NOMO-1 treated with DMSO at 0.1 percent for 48 hours (cell line): Measurements from ENCODE around the gene VPS37C.

Experiments used
- DNase-seq: peaks from one replicate; lab custom pipeline; 2025; ENCODE audit not compliant: unreplicated experiment; lab: John Stamatoyannopoulos, UW

VPS37C gene

GRCh38 chr11:61119055-61119454 is 42.2 kb downstream of the VPS37C start:
- DNase-seq: no peak

DNA sequence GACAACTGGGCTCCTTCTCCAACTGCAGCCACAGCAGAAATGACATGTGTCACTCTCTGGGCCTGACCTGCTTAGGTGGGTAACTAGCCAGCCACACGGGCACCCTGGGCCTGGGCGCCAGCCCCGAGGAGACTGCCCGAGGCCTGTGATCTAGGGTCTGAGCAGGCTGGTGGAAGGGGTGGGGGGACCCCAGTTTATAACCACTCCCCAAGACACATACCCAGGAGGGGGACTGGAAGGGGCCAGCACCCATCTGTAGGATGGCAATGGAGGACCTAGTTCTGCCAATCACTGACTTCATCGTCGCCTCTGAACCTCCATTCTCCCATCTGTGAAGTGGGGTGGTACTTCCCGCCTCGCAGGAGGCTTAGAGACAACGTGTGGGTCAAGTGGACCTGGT is 42.8 kb downstream of the VPS37C start:
- DNase-seq: no peak

DNA sequence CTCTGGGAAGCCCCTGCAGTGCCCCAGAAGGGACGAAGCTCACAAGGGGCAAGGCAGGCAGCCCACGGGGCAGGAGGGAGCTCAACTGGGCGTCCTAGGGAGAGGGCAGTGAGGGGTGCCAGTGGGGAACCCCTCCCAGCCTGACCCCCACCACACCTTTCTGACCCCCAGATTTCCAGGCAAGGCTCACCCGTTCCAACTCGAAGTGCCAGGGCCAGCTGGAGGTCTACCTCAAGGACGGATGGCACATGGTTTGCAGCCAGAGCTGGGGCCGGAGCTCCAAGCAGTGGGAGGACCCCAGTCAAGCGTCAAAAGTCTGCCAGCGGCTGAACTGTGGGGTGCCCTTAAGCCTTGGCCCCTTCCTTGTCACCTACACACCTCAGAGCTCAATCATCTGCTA is 43.2 kb downstream of the VPS37C start:
- no peak for DNase-seq

DNA sequence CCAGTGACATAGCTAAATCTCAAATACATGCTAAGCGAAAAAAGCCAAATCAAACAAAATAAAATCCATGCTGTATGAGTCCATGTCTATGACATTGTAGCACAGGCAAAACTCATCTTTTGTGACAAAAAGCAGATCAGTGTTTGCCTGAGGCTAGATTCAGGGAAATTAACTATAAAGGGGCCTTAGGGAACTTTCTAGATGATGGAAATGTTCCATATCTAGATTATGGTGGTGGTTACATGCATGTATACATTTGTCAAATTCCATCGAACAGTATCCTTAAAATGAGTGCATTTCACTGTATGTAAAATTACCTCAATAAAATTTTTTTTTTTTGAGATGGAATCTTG is 44.1 kb downstream of the VPS37C start:
- DNase-seq: no peak

DNA sequence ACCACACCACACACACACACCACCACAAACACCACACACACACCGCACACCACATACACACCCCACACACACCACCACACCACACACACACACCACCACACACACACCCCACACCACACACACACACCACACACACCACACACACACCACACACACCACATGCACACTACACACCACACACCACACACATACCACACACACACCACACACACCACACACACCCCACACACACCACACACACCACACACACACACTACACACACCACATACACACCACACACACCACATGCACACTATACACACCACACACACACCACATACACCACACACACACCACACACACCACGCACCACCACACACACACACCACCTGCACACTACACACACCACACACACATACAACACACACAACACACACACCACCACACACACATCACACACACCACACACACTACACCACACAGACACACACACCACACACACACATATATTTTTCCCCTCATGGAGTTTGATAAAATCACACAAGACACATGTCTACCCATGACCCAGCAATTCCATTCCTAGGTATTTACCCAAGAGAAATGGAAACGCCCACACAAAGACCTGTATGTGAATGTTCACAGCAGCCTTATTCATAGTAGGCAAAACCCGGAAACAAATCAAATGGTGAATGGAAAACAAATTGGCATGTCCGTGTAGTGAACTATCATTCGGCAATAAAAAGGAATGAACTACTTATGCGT is 44.6 kb downstream of the VPS37C start:
- no peak for DNase-seq

GRCh38 chr11:61115498-61116224 is 45.6 kb downstream of the VPS37C start:
- no peak for DNase-seq

- DNase-seq: no peak
Measured at GRCh38 chr11:61114913-61115312, 46.3 kb downstream of the VPS37C start.

- no peak for DNase-seq
Measured at GRCh38 chr11:61113201-61113600, 48.0 kb downstream of the VPS37C start.

GRCh38 chr11:61112575-61112974 is 48.7 kb downstream of the VPS37C start:
- no peak for DNase-seq

- DNase-seq: no peak
Measured at GRCh38 chr11:61111786-61112517, 49.3 kb downstream of the VPS37C start.

DNA sequence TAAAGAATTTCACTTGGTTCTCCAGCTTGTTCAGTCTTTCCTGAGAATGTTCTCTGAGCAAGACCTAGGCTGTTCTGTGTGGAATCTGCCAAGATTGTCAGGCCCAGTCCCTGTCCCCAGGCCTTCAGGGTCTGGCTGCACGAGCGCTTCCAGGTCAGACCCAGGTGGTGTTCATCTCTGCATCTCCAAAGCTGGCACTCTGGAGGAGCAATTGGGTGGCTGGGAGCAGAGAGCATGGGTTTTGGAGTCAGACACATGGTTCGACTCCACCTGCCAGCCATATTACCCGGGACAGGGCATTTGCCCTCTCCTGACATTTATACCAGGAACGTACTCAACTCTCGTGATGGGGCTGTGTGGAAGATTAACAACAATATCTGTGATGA is 50.2 kb downstream of the VPS37C start:
- DNase-seq: no peak

DNA sequence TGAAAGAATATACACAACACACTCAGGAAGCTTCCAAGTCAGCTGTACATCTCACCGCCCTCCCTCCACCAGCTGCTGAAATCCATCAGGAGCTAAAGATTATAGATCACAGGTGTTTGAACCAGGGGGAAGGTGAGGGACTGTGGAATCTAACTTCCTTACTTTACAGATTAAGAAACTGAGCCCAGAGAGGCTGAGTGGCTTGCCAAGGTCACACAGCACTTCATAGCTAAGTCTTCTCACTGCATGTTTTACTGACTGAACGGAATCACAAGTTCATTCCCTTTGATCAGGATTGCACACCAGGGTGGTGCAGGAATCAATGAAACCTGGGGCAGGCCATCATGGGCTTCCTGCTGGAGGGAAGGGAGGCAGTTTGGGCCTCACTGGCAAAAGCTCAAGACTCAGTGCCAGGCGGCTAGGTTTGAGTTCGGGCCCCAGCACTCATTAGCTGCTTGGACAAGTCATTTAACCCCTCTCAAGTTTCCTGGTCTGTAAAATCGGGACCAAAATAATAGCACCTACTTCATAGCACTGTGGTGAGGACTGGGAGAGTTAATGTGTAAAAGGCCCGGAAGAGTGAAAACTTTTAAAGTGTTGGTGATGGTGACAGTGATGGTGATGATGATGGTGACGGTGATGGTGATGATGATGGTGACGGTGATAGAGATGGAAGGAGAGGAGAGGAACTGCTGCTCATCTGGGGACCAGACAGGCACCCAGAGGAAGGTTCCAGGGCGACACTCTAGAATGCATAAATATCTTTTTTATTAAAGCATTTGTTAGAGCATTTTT is 50.8 kb downstream of the VPS37C start:
- DNase-seq: no peak

DNA sequence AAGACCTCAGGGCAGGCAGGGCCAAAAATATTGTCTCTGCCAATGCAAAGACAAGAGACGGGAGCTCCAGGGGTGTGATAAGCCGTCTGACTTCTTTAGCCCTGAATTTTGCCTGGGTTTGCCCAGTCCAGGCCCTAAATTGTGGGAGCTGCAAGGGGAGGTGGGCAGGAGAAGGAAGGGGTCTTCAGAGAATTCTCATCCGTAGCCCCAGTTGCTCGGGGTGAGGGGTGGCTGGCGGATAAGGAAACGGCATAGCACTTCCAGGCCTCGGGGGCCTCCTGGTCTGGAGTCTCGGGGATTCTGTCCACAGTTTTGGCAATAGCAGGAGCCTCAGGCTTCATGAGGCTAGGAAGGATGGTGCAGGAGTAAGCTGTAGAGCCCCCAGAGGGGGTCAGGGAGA is 51.6 kb downstream of the VPS37C start:
- no peak for DNase-seq

- DNase-seq: no peak
Measured at GRCh38 chr11:61108847-61109585, 52.2 kb downstream of the VPS37C start.

- DNase-seq: no peak
Measured at GRCh38 chr11:61107888-61108287, 53.3 kb downstream of the VPS37C start.

- DNase-seq: no peak
Measured at GRCh38 chr11:61106894-61107470, 54.2 kb downstream of the VPS37C start.

DNA sequence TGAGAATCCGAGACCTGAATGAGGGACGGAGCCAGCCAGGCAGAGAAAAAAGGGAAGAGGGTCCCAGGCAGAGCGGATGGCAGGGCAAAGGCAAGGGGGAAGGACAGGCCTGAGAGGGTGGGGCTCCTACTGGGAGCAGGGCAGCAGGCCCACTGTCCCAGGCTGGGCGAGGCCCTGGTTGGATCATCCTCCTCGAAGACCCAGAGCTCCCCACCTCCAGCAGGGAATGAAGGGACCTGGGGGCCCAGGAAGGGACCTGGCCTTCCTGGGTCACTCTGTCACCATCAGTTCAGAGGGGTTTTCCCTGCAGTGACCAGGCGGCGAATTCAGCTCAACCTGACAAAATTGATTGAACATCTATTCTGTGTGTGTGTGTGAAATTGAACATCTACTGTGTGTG is 54.9 kb downstream of the VPS37C start:
- no peak for DNase-seq

- DNase-seq: no peak
Measured at GRCh38 chr11:61104963-61105362, 56.3 kb downstream of the VPS37C start.

DNA sequence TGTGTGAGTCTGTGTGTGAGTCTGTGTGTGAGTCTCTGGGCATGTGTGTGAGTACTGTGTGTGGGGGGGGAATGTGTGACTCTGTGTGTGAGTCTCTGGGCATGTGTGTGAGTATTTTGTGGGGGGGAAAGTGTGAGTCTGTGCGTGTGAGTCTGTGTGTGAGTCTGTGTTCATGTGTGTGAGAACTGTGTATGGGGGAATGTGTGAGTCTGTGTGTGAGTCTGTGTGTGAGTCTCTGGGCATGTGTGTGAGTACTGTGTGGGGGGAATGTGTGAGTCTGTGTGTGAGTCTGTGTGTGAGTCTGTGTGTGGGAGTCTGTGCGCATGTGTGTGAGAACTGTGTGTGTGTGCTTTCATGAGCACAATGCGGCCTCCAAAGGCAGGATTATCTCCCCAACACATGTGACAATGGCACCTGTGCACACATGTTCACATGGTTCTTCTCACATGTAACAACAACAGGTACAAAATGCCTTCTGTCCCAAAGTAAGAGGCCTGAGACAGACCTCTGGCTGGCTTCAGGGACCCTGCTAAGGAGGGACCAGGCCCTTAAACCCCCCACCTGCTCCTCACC is 57.3 kb downstream of the VPS37C start:
- DNase-seq: no peak
